Suppressor macrophage treated with lipopolysaccharide for 1 hour (primary cell): ENCODE measurements around the gene CADPS.

Experiments
- DNase-seq, 3 donors: peaks; one replicate each; pipeline ENCODE4 v3.0.0-alpha.2; 2020 to 2022

Gene CADPS

DNA sequence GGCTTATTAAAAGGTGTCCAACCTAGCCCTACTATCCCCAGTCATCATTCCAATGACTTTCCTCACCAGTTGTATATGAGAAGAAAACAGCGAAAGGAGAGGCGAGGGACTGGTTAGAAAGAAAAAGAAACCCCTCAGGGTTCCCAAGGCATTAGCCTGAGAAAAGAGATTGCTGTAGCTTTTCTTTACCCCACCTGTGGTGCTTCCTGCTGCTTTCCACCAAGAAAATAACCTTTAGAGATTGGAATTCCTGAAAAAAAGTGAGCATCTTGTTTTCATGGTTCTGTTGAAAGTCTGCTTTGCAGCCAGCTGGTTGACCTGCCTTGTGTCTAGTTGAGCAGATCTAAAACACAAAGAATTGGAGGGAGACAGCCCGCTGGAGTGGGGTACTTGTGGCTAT is 196.4 kb downstream of the CADPS start:
- no peak for DNase-seq

GRCh38 chr3:62677926-62678325 is 197.3 kb downstream of the CADPS start:
- no peak for DNase-seq

GRCh38 chr3:62676689-62677271 is 198.4 kb downstream of the CADPS start:
- no peak for DNase-seq

DNA sequence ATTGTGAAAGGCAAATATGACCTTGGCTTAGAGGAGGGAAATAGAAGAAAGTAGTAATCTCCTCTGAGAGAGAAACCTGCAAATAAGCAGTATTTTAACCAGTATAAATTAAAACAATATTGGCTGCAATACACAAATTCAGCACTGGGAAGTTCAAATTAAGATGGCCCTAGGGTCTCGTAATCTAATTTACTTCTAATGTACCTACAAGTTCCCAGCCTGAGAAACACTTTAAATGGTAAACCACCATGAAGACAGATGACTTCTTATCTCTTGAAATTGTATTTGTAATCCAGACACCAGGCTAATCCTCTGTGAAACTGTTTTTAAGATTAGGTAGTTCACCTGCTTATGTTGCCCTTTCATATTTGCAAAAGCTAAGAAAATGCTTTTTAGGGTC is 199.7 kb downstream of the CADPS start:
- no peak for DNase-seq

- DNase-seq: no peak
These were observed 202.3 kb downstream of the CADPS start for GRCh38 chr3:62672988-62673313.

GRCh38 chr3:62672270-62672987 is 202.8 kb downstream of the CADPS start:
- no peak for DNase-seq

DNA sequence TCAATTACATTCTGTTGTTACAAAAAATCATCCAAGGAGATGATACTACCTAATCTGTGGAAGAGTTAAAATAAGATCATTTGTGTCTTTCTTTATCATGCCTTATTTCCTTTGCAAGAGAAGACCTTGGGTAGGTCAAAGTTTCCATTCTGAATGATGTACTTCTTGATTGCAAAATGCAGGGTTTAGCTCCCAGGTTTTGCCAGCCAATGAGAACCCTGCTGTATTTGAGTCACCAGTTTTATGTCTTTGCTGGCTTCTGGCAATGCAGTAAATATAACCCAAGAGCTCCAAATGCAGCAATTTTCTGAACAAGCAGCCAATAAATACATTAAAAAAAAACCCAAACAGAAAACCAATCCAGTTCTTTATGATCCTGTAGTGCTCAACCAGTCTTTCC is 204.9 kb downstream of the CADPS start:
- DNase-seq: no peak

DNA sequence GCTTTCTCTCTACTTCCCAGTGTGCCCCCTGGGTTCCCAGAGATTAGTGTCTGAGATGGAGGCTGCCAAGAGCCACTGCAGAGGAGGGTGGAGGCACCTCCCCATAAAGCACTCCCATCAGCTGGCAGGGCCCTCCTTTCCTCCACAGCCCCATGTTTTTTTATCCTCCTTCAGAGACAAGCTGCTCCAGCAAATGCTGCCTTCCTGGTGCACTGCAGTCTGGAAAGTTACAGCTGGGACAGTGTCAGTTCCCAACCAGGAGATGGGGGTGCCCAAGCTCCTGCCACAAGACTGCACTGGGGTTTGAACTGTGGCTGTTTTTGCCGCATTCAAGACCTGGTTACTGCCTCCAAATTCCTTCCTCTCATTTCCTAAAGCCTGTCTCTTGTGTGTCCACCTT is 206.1 kb downstream of the CADPS start:
- no peak for DNase-seq

- no peak for DNase-seq
These were observed 207.5 kb downstream of the CADPS start for GRCh38 chr3:62667714-62668113.

GRCh38 chr3:62665627-62666437 is 209.4 kb downstream of the CADPS start:
- DNase-seq: peak in 2 of 3 donors; percentile 17 to 24

- no peak for DNase-seq
These were observed 212.5 kb downstream of the CADPS start for GRCh38 chr3:62662677-62663076.

DNA sequence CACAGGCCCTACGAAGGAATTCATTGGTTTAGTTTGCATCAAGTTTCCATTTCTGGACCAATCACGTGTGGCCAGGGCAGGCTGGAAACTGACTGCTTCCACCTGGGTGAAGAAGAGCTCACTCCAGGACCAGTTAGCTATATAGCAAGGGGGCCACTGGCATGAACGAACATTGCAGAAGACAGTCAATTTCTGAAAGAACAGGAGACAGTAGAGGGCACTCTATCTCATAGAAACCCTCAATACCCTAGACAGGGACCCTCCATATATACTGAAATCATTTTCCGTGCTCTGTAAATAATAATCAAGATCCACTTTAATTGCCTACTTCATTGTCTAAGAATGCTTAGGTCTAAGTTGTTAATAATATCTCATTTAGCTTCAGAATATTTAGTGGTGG is 215.6 kb downstream of the CADPS start:
- DNase-seq: no peak

DNA sequence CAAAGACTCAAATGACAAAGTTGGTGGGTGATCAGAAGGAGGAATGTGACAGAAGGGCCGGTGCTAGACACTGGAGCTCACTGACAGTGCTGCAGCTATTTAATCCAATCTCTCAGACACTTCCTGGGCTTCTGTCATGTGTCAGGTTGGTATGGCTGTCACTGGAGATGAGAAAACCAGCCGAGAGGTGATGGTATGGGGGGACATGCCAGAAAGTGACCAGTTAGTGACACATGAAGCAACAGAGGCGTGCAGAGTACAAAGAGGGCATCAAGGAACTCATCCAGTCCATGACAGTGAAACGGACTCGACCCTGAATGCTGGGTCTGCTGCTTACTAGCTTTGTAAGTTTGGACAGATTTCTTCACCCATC is 219.5 kb downstream of the CADPS start:
- no peak for DNase-seq

GRCh38 chr3:62655056-62655690 is 220.0 kb downstream of the CADPS start:
- DNase-seq: no peak

DNA sequence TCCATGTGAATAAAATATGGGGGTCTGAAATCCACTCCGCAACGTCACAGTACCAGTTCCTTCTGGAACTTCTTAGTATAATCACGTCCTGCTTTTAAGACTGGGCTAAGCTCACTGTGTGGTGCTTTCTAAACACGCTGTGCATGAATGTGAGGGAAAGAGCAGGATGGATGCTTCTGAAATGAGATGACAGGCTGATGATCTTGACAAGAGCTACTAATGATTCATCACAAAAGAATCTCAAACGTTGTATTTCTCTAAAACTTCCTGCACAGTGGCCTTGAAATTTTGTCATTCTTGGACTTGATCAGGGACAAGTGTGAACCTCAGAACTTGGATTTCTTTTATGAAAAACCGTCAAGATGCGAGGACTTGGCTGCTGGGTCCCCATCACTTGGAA is 221.4 kb downstream of the CADPS start:
- DNase-seq: no peak

DNA sequence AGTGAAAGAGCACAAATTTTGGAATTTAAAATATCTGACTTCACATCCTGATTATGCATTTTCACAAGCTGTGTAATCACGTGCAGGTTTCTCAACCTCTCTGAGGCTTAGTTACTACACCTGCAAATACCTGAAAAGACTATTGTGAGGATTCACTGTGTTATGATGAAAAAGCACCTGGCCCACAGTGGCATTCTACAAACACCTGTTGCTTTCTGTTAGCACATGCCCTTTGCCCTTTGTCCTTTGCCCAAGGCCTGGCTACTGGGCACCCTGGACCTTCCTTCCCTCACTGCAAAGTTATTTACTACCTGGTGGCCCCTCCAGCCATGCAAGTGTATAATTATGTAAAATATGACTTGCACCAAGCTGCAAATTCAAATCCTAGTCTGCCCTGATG is 227.5 kb downstream of the CADPS start:
- DNase-seq: no peak

GRCh38 chr3:62644493-62644892 is 230.7 kb downstream of the CADPS start:
- DNase-seq: no peak

DNA sequence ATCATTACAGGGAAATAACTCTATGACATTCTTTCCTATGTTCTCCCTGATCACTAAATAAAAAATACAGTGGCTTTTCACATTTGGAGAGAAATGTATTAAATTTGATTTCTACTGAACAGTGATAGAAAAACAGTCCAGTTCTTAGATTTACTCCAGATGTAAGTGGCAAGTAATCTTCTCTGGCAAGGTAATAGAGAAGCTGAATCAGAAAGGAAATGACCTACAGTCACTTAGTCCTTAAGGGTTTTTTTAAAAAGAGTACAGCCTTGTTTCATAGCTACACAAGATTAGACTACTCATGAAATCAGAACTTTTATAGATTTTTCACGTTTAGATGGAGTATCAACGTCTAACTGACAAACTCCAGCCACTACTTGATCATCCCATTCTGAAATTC is 236.9 kb downstream of the CADPS start:
- DNase-seq: no peak

DNA sequence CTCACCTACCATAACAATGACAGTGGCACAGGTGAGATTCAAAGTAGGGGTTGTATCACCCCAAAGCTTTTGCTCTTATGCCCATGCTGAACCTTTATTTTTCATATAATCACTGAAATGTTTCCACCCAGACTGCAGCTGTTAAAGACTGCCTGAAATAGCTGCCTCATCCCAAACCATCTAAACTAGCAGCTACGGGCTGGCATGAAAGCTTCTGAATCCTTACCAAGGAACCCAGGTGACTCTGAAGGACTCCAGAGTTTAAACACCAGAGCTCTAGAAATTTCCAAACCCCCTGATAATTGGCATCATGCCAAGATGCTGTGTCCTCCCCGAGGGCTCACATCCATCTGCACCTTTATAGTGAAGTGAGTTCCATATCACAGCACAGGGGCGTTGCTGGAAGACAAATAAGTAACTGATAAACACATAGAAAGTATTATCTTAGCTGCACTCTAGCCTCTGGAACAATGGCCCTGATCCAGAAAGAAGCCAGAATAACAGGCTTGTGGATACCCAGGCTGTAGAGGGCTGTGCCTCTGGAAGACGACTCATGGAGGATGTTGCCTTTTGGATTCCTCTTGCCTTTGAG is 238.9 kb downstream of the CADPS start:
- no peak for DNase-seq

GRCh38 chr3:62632510-62633294 is 242.5 kb downstream of the CADPS start:
- no peak for DNase-seq

GRCh38 chr3:62631488-62631887 is 243.7 kb downstream of the CADPS start:
- DNase-seq: no peak

- DNase-seq: no peak
These were observed 244.6 kb downstream of the CADPS start for GRCh38 chr3:62630664-62631063.

DNA sequence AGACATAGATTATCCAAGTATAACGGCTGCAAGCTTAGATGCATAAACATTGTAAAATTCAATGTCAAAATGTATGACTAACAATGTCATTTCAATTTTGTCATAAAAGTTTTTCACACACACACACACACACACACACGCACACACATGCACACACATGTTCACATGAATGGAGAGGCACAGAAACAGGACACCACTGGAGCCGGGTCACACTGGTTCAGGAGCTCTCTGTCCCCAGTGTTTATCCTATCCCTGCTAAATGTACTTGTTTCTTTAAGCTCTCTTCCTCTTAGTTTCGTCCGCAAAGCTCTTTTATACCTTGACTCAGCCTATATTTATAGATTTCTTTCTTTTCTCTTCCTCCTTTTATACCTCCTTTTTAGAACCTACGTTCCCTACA is 249.9 kb downstream of the CADPS start:
- no peak for DNase-seq
